ENCODE data around the gene POLR1B.

Gene POLR1B

GRCh38 chr2:112582314-112582746, 40.1 kb downstream of the POLR1B start:
- H3K4me3 ChIP-seq (ENCODE audit: low read depth, low read length): no peak overlapping the region
- TF ChIP-seq, protein P1, sequence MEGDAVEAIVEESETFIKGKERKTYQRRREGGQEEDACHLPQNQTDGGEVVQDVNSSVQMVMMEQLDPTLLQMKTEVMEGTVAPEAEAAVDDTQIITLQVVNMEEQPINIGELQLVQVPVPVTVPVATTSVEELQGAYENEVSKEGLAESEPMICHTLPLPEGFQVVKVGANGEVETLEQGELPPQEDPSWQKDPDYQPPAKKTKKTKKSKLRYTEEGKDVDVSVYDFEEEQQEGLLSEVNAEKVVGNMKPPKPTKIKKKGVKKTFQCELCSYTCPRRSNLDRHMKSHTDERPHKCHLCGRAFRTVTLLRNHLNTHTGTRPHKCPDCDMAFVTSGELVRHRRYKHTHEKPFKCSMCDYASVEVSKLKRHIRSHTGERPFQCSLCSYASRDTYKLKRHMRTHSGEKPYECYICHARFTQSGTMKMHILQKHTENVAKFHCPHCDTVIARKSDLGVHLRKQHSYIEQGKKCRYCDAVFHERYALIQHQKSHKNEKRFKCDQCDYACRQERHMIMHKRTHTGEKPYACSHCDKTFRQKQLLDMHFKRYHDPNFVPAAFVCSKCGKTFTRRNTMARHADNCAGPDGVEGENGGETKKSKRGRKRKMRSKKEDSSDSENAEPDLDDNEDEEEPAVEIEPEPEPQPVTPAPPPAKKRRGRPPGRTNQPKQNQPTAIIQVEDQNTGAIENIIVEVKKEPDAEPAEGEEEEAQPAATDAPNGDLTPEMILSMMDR (IDR thresholded peaks at IDR 0.05; ENCODE audit: borderline replicate concordance, insufficient read depth, low read depth, low read length): peak; percentile 25; the same call in 1 of the 2 replicates

DNA sequence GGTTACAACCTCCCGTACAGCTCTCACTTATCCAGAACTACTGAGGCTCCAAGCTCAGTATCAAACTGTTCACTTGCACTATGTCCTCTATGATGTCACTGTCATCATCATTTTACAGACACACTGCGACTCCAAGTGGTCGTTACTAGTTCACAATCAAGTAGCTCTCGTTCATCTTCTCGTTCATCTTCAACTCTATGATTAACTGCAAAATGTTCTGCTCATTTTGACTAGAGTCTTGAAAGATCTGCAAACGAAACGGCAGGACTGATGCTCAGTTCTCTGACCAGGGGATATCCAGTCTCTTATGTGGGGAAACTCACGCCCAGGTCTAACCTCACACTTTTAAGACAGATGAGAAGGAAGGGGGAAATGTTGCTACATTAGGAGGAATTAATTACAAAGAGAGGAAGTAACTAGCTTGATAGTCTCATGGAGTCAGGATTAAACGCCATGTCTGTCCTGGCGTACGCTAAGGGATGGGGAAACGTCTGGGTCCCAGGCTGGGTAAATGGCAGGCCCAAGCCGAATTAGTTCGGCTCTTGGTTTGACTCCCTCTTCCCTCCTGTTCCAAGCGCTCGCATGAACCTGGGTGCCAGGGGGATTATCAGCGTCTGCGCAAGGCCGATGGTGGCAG, 41.4 kb downstream of the POLR1B start:
- peak overlapping the region; percentile 58 for H3K4me3 ChIP-seq (ENCODE audit: low read depth, low read length)
- TF ChIP-seq, protein P1 (IDR thresholded peaks at IDR 0.05; ENCODE audit: borderline replicate concordance, insufficient read depth, low read depth, low read length): peak; percentile 20; the same call in 1 of the 2 replicates

- H3K4me3 ChIP-seq (ENCODE audit: low read depth, low read length): peak within 1 kb of the TSS; percentile 58
Observed at GRCh38 chr2:112584134-112584890, 42.0 kb downstream of the POLR1B start, which contains the start of gene CHCHD5. TSS of gene CHCHD5 (plus strand) at chr2:112584609. CDS start at chr2:112584648, 39 bp downstream.

GRCh38 chr2:112584891-112585250, 42.6 kb downstream of the POLR1B start:
- H3K4me3 ChIP-seq (ENCODE audit: low read depth, low read length): peak overlapping the region; percentile 55
- TF ChIP-seq, protein P1 (IDR thresholded peaks at IDR 0.05; ENCODE audit: borderline replicate concordance, insufficient read depth, low read depth, low read length): no peak

More at GRCh38 chr2:112584134-112584890, 42.0 kb downstream of the POLR1B start, which contains the start of gene CHCHD5:
- TF ChIP-seq, protein P1 (IDR thresholded peaks at IDR 0.05; ENCODE audit: borderline replicate concordance, insufficient read depth, low read depth, low read length): no peak

GRCh38 chr2:112585400-112585799, 43.1 kb downstream of the POLR1B start:
- TF ChIP-seq, protein P1 (IDR thresholded peaks at IDR 0.05; ENCODE audit: borderline replicate concordance, insufficient read depth, low read depth, low read length): no peak
- H3K4me3 ChIP-seq (ENCODE audit: low read depth, low read length): peak overlapping the region; percentile 55

GRCh38 chr2:112585873-112586464, 43.7 kb downstream of the POLR1B start:
- H3K4me3 ChIP-seq (ENCODE audit: low read depth, low read length): no peak overlapping the region
- TF ChIP-seq, protein P1 (IDR thresholded peaks at IDR 0.05; ENCODE audit: borderline replicate concordance, insufficient read depth, low read depth, low read length): no peak

All from GM12875 (cell line).